ENCODE data around the gene TCF25. TPM values are rescaled to one million over a fixed set of nuclear protein-coding genes. Genes with fewer than 3 reads are reported as not detected.

Gene TCF25
- total RNA-seq, 1 donor from 2014 or later, result 149 TPM

GRCh38 chr16:89898201-89898967 lies 25.0 kb downstream of the TCF25 start:
- TF ChIP-seq CTCF (IDR thresholded peaks at IDR 0.05; ENCODE audit: insufficient read depth, low read length, poor library complexity, severe bottlenecking), result no peak
- Histone ChIP-seq H3K4me3 (ENCODE audit: low read depth, low read length) (no peak overlapping the region), H3K27me3 (ENCODE audit: control insufficient read depth, insufficient read depth, low read length) (no peaks in the 10 kb centered on the region), H3K36me3 (ENCODE audit: control insufficient read depth, insufficient read depth, low read length) (peaks cover 1% of the 10 kb centered on the region)
- DNase-seq (ENCODE audit: low read depth), result no peak

GRCh38 chr16:89899879-89900481 lies 26.6 kb downstream of the TCF25 start:
- Histone ChIP-seq H3K4me3 (ENCODE audit: low read depth, low read length) (no peak overlapping the region), H3K36me3 (ENCODE audit: control insufficient read depth, insufficient read depth, low read length) (peaks cover 4% of the 10 kb centered on the region), H3K27me3 (ENCODE audit: control insufficient read depth, insufficient read depth, low read length) (no peaks in the 10 kb centered on the region)
- no peak for DNase-seq (ENCODE audit: low read depth)
- TF ChIP-seq CTCF (IDR thresholded peaks at IDR 0.05; ENCODE audit: insufficient read depth, low read length, poor library complexity, severe bottlenecking), result no peak

GRCh38 chr16:89900885-89901284 lies 27.5 kb downstream of the TCF25 start:
- no peak for TF ChIP-seq CTCF (IDR thresholded peaks at IDR 0.05; ENCODE audit: insufficient read depth, low read length, poor library complexity, severe bottlenecking)

GRCh38 chr16:89902980-89903379 lies 29.6 kb downstream of the TCF25 start:
- DNase-seq (ENCODE audit: low read depth), result no peak
- Histone ChIP-seq H3K36me3 (ENCODE audit: control insufficient read depth, insufficient read depth, low read length) (peaks cover 6% of the 10 kb centered on the region), H3K27me3 (ENCODE audit: control insufficient read depth, insufficient read depth, low read length) (no peaks in the 10 kb centered on the region)

More at GRCh38 chr16:89900885-89901284, 27.5 kb downstream of the TCF25 start:
- Histone ChIP-seq H3K36me3 (ENCODE audit: control insufficient read depth, insufficient read depth, low read length) (peaks cover 4% of the 10 kb centered on the region), H3K27me3 (ENCODE audit: control insufficient read depth, insufficient read depth, low read length) (no peaks in the 10 kb centered on the region), H3K4me3 (ENCODE audit: low read depth, low read length) (no peak overlapping the region)
- DNase-seq (ENCODE audit: low read depth), result no peak

GRCh38 chr16:89903908-89904515 lies 30.6 kb downstream of the TCF25 start:
- Histone ChIP-seq H3K27me3 (ENCODE audit: control insufficient read depth, insufficient read depth, low read length) (no peaks in the 10 kb centered on the region), H3K36me3 (ENCODE audit: control insufficient read depth, insufficient read depth, low read length) (peaks cover 6% of the 10 kb centered on the region), H3K4me3 (ENCODE audit: low read depth, low read length) (no peak overlapping the region)
- DNase-seq (ENCODE audit: low read depth), result no peak
- no peak for TF ChIP-seq CTCF (IDR thresholded peaks at IDR 0.05; ENCODE audit: insufficient read depth, low read length, poor library complexity, severe bottlenecking)

More at GRCh38 chr16:89902980-89903379, 29.6 kb downstream of the TCF25 start:
- TF ChIP-seq CTCF (IDR thresholded peaks at IDR 0.05; ENCODE audit: insufficient read depth, low read length, poor library complexity, severe bottlenecking), result no peak
- no peak overlapping the region for H3K4me3 ChIP-seq (ENCODE audit: low read depth, low read length)
